ENCODE measurements around the gene KLHL1.
"Not testable (repeated sequence)": the region's sequence is repeated elsewhere in the genome, so short reads cannot be mapped to it uniquely, and the experiment has no call there.

Gene KLHL1

DNA sequence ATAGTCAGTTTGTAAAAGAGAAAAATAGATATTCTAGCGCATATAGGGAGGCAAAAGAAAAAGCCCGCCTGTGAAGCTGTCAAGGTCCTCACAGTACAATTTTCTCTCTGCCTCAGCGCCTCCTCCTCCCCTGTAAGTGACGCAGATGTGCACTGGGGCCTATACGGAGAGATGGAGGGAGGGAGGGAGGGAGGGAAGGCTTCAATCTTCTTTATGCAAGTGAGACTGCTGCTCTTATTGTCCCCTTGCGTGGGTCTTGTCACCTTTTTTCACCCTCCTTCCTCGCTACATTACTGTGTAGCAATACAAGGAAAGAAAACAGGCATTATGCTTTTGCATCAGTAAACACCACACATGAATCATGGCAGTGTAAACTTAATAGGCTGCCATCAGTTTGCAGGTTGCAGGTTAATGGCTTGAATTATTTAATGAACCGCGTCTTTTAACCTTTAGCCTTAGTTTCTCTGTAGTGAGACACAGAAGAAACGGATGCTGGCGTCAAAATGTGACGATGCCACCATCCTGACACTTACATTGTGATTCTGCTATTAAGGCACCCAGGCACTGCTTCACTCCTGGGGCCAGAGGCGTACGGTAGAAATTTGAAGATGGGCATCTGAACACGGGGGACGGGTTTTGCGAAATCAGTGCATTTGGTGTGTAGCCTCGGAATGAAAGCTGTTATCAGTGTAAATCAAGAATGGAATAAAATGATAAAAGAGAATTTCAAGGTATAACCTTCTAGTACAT is at the start of gene KLHL1:
KLHL1 (minus strand) TSS at position 97 of the 750 bp plus-strand sequence. CDS start 753 bp downstream, outside the sequence.
- TF ChIP-seq CTCF (IDR thresholded peaks at IDR 0.05; ENCODE audit: borderline replicate concordance, insufficient read depth, low read depth, low read length): no peak
- H3K4me3 ChIP-seq (ENCODE audit: low read depth, low read length): no peak within 1 kb of the TSS

DNA sequence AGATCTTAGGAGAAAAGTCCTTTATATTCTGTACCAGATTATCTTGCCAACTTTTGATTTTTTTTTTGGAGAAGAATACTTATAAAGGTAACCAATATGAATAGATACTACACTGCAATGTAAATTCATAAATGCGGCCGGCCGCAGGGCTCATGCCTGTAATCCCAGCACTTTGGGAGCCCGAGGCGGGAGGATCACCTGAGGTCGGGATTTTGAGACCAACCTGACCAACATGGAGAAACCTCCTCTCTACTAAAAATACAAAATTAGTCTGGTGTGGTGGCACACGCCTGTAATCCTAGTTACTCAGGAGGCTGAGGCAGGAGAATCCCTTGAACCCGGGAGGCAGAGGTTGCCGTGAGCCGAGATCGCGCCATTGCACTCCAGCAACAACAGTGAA is 34.4 kb upstream of the KLHL1 start:
- not testable (repeated sequence) for H3K4me3 ChIP-seq (ENCODE audit: low read depth, low read length)

GRCh38 chr13:70128098-70128497 is 19.8 kb upstream of the KLHL1 start:
- no peak for TF ChIP-seq CTCF (IDR thresholded peaks at IDR 0.05; ENCODE audit: borderline replicate concordance, insufficient read depth, low read depth, low read length)
- no peak overlapping the region for H3K4me3 ChIP-seq (ENCODE audit: low read depth, low read length)

DNA sequence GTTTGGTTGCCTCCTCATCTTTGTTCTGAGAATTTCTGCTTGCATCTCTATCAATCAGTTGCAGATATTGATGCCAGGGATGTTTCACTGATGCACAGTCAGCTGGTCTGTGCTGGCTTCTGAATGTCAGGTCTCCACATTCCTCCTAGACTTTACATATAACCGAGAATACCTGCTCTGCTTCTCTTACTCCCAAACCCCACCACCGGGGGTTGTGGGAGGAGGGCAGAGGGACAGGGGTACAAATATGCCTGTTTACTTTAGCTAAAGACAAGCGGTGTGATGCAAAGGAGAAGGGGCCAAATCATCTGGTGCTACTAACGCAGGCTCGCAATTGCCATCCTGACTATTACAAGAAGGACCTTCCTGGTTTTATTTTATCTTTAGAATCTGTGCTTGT is 17.4 kb upstream of the KLHL1 start:
- H3K4me3 ChIP-seq (ENCODE audit: low read depth, low read length): no peak overlapping the region
- no peak for TF ChIP-seq CTCF (IDR thresholded peaks at IDR 0.05; ENCODE audit: borderline replicate concordance, insufficient read depth, low read depth, low read length)

DNA sequence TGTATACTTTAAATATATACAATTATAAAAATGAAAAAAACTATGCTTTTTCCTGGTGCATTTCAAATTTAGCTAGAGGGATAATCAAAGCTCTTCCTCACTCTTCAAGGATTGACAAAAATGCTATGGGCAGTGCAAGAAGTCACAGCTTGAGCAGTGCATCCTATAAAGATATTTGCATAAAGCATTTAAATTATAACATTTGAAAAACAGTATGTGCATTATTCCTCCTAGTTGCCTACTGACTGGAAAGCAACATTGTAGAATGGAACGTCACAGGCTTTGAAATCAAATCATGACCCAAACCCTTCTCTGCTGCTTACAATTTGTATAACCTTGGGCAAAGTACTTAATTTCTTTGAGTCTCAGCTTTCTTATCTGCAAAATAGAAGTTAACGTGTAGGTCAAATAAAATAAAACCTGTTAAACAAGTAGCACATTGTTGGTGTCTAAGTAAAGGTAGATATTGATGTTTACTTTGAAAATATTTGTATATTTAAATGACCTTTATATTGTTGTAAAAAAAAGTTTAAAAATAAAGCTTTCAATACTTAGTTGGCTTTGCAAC is 9.2 kb upstream of the KLHL1 start:
- no peak overlapping the region for H3K4me3 ChIP-seq (ENCODE audit: low read depth, low read length)
- no peak for TF ChIP-seq CTCF (IDR thresholded peaks at IDR 0.05; ENCODE audit: borderline replicate concordance, insufficient read depth, low read depth, low read length)

DNA sequence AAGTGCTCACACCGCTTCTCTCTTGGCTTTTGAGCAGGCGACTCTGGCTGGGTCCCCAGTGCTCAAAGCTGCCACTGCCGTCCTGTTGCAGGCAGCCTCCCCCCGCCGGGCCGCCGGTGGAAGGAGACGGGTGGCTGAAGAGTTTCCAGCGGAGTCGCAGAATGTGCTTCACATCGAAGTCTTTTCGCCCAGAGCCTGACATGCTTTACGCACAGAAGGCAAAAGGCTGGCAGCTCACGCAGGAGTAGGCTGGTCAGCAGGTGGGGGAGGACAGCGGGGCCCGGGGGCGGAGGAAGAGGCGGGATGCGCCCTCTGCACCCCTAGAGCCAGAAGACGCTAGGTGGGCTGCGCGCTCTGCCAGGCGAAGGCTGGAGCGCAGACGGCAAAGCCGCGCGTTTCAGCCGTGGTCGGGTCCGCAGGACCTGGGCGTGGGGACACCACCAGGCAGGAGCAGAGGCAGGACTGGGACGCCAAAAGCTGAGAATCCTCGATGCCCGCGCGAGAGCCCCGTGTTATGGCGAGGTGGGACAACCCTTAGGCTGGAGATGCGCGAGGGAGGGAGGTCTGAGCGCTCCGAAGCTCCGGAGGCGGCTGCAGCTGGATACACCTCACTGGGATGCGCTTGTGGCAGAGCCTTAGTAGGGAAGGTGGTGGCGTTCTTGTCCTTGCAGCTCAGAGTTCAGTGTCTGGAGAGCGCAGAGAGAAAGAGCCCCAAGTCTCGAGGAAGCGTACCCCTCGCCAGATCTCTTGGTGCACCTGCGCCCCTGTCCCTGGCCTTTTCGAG is 562 bp downstream of the KLHL1 start, which contains the start of gene ATXN8OS:
ATXN8OS (plus strand) TSS at position 329 of the 784 bp plus-strand sequence.
- no peak within 1 kb of the TSS for H3K4me3 ChIP-seq (ENCODE audit: low read depth, low read length)
- TF ChIP-seq CTCF (IDR thresholded peaks at IDR 0.05; ENCODE audit: borderline replicate concordance, insufficient read depth, low read depth, low read length): no peak

GRCh38 chr13:70107125-70107497 is 1.1 kb downstream of the KLHL1 start:
- no peak for TF ChIP-seq CTCF (IDR thresholded peaks at IDR 0.05; ENCODE audit: borderline replicate concordance, insufficient read depth, low read depth, low read length)
- no peak overlapping the region for H3K4me3 ChIP-seq (ENCODE audit: low read depth, low read length)

All from GM12875 (cell line).